Measurements from ENCODE around the gene FAM13B.
"Not testable (repeated sequence)": the region's sequence is repeated elsewhere in the genome, so short reads cannot be mapped to it uniquely, and the experiment has no call there.

The FAM13B gene

DNA sequence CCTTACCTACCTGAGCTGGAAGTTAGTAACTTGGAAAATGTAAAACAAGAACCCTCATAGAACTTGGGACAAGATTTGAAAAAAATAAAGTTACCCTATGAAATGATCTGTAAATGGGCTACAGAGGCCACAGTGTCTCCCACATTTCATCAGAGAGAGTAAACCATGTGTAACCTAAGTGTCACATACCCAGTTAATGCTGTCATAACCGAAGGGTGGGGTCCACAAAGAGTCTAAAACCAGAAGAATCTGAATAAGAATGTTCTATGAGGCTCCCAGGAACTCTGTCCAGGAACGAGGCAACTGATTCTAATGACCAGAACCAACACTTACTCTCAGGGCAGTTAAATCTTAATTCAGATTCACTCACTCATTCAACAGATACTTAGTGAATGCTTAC is 1.0 kb upstream of the FAM13B start:
- DNase-seq (ENCODE audit: low spot score) = no peak

DNA sequence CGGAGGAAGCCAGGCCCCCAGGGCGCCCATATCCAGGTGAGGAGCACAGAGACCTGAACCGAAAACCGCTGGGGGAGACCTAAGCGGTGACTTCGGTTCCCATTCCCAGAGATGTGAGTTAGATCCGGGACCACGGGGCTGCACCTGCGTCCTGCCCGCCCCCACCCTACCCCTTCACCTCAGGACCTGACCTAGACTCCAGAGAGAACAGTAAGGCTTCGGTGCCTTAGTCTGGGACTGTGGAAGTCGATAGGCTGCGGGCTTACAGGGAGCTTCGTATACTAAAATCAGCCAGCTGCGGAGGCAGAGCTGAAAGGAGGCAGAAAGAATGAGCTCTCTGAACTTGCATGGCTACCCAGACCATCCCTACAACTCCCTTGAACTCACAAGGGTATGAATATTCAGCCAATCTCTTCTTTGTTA is 518 bp upstream of the FAM13B start:
- no peak for DNase-seq (ENCODE audit: low spot score)

DNA sequence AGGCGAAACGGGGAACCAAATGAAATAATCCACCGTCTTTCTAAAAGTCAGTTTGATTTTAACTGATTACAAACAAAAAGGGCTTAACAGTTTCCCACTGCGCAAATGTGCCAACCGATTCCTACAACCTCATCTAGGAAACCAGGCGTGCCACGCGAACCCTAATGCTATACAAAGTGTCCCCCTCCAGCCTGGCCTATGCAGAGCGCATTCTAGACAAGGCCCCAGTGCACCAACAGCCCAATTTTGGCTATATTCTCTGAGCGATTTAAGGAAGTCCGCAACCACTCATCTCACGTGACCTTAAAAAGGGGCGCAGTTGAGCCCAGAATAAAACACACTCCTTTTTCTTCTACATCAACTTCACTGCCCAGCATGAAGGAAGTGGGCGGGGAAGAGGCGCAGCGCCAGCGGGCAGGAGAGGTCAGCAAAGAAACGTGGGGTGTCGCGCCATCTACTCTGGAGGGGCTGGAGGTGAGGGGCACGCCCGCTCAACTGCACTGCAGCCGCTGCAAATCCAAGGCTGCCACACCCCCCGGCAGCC is 779 bp downstream of the FAM13B start:
- peak; percentile 77 for DNase-seq (ENCODE audit: low spot score)

DNA sequence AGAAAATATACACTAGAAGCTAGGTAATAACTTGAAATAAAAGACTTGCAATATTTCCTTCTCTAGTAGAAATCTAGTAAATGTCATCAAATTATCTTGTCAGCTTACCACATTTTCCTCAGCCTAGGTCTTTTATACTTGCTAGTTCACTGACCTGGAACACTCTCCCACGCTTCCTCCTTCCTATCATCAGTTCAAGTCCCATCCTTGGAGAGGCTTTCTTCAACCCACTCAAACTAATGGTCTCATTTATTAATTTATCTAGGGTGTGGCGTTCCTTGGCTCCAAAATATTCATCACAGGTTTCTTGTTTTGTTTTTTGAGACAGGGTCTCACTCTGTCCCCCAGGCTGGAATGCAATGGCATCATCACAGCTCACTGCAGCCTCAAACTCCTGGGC is 2.9 kb downstream of the FAM13B start:
- no peak for DNase-seq (ENCODE audit: low spot score)

DNA sequence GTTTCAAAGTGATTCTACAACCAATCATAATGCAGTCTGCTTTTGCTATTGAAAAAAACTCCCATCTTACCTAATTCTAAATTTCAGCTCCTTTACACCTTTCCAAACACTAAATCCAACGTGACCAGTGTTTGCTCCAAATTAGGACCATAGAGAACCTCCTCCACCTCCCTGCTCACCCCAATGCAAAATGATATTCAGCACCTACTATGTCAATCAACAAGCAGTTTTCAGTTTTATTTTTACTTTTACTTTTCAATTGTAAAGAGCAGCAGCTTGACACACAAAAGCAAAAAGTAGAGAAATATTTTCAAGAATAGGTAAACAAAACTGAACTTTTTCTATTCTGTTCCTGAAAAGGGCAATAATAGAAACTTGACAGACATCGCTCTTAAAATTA is 3.4 kb downstream of the FAM13B start:
- no peak for DNase-seq (ENCODE audit: low spot score)

DNA sequence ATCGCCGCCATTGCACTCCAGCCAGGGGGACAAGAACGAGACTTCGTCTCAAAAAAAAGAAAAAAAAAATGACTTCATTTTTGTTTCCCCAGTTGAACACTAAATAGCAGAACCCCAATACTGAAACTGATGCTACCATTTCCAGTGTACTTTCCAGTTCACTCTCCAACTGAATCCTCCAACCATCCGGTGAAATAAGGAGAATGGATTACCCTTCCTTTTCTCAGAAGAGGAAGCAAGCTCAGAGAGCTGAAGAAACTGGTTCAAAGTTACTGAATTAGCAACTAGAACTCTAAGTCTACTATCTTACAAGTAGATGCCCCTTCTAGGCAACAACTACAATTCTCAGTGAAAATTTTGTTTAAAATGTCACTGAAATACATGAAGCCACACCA is 3.9 kb downstream of the FAM13B start:
- no peak for DNase-seq (ENCODE audit: low spot score)

DNA sequence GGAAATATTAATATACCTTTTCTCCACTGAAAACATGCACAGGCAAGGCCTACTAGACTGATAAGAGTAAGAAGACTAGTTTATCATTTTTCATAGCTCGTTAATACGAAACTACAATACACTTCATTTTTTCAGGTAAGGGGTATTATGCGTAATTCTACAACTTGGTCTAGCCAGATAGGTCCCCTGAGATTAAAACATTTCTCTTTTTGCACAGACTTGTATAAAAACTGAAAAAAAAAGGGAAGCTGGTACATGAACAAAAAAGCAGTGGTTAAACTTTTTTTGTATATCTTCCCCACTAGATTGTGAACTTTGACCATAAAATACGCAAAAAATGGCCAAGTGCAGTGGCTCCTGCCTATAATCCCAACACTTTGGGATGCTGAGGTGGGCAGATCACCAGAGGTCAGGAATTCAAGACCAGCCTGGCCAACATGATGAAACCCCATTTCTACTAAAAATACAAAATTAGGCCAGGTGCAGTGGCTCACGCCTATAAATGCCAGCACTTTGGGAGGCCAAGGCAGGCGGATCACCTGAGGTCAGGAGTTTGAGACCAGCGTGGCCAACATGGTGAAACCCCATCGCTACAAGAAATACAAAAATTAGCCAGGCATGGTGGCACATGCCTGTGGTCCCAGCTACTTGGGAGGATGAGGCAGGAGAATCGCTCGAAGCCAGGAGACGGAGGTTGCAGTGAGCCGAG is 4.5 kb downstream of the FAM13B start:
- not testable (repeated sequence) for DNase-seq (ENCODE audit: low spot score)

DNA sequence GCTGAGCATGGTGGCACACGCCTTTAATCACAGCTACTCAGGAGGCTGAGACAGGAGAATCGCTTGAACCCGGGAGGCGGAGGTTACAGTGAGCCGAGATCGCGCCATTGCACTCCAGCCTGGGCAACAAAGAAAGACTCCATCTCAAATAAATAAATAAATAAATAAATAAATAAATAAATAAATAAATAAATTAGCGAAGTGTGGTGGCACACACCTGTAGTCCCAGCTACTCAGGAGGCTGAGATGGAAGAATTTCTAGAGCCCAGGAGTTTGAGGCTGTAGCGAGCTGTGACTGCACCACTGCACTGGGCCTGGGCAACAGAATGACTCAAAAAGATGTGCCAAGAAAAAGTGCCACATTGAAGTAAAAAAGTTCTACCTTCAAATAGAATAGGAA is 6.1 kb downstream of the FAM13B start:
- DNase-seq (ENCODE audit: low spot score) = not testable (repeated sequence)

DNA sequence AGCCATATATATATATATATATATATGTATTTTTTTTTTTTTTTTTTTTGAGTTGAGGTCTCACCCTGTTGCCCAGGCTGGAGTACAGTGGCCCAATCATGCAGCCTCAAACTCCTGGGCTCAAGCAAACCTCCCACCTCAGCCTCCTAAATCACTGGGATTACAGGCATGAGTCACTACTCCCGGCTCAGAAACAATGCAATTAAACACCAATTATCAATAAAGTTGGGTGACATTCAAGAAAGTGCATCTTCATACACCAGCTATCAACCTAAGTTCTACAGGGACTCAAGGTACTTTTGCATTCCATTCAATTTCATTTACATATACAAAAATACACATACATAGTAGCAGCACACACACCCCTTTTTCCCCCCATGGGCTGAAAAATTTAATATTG is 7.6 kb downstream of the FAM13B start:
- no peak for DNase-seq (ENCODE audit: low spot score)

DNA sequence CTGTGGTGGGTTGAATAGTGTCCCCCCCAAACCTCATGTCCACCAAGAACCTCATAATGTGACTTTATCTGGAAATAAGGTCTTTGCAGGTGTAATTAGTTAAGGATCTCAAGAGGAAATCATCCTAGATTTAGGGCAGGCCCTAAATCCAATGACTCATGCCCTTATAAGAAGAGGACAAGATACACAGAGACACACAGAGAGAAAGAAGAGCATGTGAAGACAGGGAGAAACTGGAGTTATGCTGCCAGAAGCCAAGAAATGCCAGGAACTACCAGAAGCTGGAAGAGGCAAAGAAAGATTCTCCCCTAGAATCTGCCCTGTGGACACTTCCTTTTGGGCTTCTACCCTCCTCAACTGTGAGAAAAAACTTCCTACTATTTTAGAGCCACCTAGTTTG is 8.8 kb downstream of the FAM13B start:
- no peak for DNase-seq (ENCODE audit: low spot score)

DNA sequence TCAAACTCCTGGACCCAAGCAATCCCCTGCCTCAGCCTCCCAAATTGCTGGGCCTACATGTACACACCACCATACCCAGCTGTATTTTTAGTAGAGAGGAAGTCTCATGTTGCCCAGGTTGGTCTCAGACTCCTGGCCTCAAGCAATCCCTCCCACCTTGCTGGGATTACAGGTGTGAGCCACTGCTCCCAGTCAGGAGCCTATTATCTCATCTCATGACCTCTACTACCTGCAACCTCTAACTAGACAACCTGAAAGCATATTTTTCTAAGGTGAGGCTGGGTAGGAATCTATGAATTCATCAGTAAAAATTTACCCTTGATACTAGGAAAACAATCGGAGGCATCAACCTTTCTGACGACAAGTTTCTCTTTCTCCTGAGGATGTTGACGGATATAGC is 10.0 kb downstream of the FAM13B start:
- no peak for DNase-seq (ENCODE audit: low spot score)

DNA sequence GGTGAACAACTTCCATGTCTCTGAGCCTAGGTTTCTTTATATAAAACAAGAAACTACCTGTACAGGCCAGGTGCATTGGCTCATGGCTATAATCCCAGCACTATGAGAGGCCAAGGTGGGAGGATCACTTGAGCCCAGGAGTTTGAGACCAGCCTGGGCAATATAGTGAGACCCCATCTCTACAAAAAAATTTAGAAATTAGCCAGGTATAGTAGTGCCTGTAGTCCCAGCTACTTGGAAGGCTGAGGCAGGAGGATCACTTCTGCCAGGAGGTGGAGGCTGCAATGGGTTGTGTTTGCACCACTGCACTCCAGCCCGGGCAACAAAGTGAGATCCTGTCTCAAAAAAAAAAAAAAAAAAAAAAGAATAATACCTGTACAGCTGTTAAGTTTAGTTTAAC is 11.1 kb downstream of the FAM13B start:
- DNase-seq (ENCODE audit: low spot score) = no peak

DNA sequence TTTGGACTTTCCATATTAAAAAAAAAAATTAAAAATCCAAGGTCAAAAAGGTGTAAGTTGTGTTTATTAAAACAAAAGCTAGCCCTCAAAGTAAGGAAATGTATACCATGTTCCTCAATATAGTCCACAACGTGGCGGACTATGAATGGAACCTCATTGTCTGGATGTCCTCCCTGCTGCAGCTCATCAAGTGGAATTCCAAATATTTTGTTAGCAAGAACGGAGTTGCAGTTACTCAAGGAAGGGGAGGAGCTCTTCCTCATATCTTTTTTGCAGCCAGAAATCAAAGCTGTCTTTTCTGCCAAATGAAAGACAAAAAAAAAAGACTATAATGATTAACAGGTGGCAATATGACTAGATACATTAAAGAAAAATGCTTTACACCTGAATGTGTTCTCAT is 14.0 kb downstream of the FAM13B start:
- no peak for DNase-seq (ENCODE audit: low spot score)

DNA sequence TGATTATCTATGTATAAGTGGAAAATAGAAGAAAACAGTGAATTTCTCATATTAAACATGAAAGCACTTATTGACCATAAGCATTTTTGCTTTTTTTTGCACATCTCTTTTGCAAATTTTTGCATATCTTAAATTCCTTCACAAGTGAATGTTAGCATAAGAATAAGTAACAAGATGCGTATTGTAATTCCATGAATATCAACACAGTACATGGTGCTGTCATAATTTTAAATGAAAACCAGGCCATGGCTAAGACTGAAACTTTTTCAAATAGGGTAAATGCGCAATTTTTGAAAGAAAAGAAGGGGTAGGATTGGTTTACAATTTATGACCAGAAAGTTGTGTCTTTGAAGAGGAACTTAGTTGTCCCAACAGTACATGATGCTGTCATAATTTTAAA is 17.0 kb downstream of the FAM13B start:
- no peak for DNase-seq (ENCODE audit: low spot score)

DNA sequence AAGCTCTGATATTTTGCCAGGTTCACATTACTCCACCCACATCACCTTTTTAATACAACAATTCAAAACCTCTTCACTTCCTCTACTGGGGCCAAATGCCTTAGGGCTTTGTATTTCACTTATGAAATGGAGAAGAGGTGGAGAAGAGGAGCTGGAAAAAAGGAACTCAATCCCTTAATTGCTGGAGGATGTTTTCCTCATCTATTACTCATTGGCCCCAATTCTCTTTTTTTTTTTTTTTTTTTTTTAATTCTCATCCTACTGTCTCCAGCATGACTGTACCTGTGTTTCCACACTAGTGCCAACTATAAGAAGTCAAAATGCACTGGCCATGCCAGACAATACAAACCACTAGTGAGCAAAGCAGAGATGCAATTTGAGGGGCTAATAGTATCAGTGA is 20.9 kb downstream of the FAM13B start:
- no peak for DNase-seq (ENCODE audit: low spot score)

DNA sequence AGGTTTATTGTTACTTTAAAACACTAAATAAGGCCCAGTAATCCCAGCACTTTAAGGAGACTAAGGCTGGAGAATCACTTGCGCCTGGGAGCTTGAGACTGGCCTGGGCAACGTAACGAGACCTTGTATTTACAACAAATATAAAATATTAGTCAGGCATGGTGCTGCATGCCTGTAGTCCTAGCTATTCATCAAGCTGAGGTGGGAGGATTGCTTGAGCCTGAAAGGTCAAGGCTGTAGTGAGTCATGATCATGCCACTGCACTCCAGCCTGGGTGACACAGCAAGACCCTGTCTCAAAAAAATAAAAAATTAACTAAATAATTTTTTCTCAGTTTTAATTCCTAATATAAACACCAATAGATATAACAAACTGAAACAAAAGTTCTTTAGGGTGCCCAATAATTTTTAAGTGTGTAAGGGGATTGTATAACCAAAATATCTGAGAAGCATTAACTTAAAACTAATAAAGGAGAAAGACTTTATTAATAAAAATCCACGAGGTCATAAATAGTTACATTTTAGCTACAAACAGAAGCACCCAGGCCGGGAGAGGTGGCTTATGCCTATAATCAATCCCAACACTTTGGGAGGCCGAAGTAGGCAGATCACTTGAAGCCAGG is 32.7 kb downstream of the FAM13B start:
- no peak for DNase-seq (ENCODE audit: low spot score)

DNA sequence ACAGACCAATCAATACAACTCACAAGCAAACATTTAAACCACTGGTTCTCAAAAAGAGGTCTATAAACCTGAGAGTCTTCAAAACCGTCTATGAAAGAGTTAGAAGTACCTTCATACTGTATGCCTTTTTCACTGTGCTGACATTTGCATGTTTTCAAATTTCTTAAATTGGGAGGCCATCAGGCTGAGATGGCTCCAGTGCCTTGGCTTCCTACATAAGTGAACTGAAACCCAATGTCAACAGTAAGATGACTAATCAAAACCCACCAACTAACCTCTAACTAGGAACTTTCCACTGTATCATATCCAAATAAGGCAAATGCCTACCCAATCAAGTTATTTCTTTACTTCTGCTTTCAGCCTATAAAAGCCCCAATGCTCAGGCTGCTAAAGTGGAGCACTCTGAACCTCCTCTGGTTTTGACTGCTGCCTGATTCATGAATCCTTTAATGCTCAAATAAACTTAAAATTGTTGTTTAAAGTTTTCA is 35.1 kb downstream of the FAM13B start:
- DNase-seq (ENCODE audit: low spot score) = no peak

DNA sequence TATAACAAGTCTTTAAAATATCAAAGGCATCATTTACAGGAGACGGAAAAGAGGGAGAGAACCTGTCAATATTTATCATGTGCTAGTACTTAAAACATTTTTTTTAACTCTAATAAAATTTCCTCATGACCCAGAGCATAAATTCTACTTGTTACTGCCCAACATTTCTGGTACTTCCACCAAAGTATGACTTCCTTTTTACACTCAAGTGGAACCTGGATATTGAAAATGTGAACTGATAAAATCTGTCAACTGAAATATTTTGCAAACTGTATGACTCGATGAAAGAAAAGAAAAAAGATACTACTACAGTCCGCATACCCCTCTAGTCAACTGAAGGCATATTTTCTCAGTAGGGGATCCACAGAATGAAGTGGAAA is 37.1 kb downstream of the FAM13B start:
- DNase-seq (ENCODE audit: low spot score) = no peak

DNA sequence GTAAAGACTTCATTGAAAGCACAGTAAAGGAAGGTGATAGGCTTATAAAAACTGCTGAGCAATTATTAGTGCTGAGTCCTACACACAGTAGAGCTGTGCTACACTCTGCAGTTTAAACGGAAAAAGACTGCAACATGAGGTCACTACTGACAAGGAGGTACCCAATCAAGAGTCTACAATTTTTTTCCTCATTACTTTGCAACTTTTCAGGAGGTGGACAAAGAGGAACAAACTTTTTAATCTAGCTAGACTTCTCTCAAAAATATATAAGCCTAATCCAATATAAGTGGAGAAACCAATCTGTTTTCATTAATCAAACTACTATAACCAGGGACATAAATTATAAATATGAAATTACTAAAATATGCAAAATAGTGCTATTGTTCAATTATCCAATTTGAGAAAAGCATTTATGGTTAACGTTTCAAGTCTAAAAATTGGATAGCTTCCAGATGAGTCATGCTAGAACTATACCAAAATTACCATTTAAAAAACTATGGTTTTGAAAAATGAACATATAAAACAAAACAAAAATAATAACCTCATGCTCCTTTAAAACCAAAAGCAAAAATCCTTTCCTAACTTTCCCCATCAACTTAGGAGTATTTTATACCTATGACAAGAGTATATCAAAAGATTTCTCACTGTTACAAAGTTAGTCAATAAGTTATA is 37.7 kb downstream of the FAM13B start:
- DNase-seq (ENCODE audit: low spot score) = peak; percentile 10

DNA sequence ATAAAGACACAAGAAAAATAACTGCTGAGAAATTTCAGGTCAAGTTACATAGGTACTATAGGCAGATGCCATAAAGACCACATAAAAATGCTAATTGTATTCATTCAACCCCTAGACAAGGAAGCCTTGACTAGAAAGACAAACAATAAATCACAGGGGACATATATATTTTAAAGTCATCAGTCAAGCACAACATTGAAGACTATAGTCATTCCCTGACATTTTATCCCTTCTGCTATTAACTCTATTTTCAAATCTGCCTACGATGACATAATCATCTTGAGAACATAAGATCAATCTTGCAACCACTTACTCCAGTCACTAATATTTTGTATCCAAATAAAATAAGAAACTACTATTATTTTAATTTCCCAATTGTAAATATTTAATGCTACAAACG is 38.3 kb downstream of the FAM13B start:
- no peak for DNase-seq (ENCODE audit: low spot score)

DNA sequence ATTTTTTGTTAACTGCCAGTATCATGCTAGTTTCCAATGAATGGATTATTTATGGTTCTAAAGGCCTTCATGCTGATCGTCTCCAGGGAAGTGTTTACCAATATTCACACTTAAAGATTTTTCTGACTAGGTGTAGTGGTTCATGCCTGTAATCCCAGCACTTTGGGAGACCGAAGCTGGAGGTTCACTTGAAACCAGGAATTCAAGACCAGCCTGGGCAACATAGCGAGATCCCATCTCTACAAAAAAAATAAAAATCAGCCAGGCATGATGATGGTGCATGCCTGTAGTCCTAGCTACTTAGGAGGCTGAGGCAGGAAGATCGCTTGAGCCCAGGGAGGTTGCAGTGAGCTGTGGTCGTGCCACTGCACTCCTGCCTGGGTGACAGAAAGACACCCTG is 43.5 kb downstream of the FAM13B start:
- DNase-seq (ENCODE audit: low spot score) = no peak

DNA sequence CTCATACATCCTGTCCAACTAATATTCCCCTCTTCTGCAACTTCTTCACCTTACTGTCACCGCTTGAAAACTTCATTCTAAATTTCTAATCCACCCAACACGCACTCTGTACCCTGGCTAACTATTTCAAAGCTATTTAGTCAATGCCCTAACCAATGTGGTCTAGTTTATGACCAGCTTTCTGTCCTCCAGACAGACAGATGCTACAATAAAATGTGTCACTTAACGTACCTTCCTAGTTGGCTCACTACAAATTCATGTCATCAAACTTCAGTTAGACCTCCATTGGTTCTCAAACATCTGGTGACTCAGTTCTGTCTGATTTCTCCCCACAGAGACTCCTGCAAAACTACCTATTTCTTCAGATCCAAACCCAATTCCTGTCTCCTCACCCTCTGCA is 57.7 kb downstream of the FAM13B start:
- DNase-seq (ENCODE audit: low spot score) = no peak

DNA sequence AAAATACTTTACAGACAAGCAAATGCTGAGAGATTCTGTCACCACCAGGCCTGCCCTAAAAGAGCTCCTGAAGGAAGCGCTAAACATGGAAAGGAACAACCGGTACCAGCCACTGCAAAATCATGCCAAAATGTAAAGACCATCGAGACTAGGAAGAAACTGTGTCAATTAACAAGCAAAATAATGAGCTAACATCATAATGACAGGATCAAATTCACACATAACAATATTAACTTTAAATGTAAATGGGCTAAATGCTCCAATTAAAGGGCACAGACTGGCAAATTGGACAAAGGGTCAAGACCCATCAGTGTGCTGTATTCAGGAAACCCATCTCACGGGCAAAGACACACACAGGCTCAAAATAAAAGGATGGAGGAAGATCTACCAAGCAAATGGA is 62.5 kb downstream of the FAM13B start:
- DNase-seq (ENCODE audit: low spot score) = not testable (repeated sequence)
